Fibroblast of villous mesenchyme (primary cell): Measurements from ENCODE around the gene INPP5B. TPM values are rescaled to one million over a fixed set of nuclear protein-coding genes. Genes with fewer than 3 reads are reported as not detected.

Experiments used
- DNase-seq: peaks from one replicate; pipeline ENCODE4 v3.0.0-alpha.2; 2010; ENCODE audit warnings: low read depth
- H3K4me3 ChIP-seq: 2 replicates; pipeline ENCODE4 v1.5.1; 2011; ENCODE audit warnings: low read depth, mild to moderate bottlenecking, low read length
- CTCF ChIP-seq: IDR thresholded peaks from 2 replicates; pipeline ENCODE4 v1.5.1; 2012; ENCODE audit warnings: low read depth, mild to moderate bottlenecking, low read length; ENCODE audit not compliant: insufficient read depth
- total RNA-seq: library from RNA; depleted of rRNA; stranded (reverse); fragments of >200 nt; gene quantifications from 2 replicates; pipeline ENCODE4 v1.2.3, GENCODE V29; 2012

Gene INPP5B
- total RNA-seq, 1 donor = 31.1 TPM

GRCh38 chr1:37831809-37832208 lies 115.0 kb downstream of the INPP5B start:
- no peak for DNase-seq
- no peak overlapping the region for H3K4me3 ChIP-seq
- TF ChIP-seq CTCF = no peak

DNA sequence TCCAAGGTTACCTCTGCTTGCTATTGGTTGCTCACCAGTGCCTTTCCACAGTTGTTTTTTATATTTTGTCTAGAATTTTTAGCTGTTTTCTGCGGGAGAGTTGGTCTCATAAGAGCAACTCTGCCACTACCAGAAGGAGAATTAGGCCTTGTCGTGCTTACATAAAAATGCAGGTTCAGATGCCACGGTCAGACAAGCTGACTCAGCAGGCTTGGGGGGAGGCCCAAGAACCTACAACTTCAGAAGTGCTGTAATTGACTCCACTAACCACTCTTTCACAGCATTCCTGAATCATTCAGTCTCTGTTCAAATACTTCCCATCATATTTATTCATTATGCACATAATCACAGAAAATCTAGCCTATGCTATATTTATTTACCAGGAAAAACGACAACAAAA lies 115.7 kb downstream of the INPP5B start:
- no peak overlapping the region for H3K4me3 ChIP-seq
- DNase-seq = no peak
- TF ChIP-seq CTCF = no peak

- DNase-seq = no peak
- H3K4me3 ChIP-seq = no peak overlapping the region
- no peak for TF ChIP-seq CTCF
Measured at GRCh38 chr1:37828410-37829074, 118.3 kb downstream of the INPP5B start.

DNA sequence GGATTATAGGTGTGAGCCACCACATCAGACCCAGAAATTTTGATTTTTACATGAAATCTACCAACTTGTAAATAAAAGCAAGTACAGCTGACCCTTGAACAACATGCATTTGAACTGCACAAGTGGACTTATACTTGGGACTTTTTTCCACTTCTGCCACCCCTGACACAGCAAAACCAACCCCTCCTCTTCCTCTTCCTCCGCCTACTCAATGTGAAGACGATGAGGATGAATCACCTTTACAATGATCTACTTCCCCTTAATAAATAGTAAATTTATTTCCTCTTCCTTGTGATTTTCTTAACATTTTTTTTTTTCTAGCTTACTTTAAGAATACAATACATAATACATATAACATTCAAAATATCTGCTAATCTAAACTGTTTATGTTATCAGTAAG lies 121.3 kb downstream of the INPP5B start:
- DNase-seq = no peak
- TF ChIP-seq CTCF = no peak
- no peak overlapping the region for H3K4me3 ChIP-seq

DNA sequence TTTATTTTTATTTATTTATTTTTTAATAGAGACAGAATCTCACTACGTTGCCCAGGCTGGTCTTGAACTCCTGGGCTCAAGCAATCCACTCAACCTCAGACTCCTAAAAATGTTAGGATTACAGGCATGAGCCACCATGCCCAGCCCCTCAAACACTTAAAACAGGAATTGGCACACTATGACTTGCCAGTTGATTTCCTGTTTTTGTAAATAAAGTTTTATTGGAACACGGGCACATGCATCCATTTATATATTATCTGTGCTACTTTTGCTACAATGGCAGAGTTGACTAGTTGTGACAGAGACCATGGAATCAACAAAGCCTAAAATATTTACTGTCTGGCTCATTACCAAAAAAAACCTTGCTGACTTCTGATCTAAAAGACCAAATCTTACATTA lies 122.9 kb downstream of the INPP5B start:
- no peak overlapping the region for H3K4me3 ChIP-seq
- TF ChIP-seq CTCF = no peak
- DNase-seq = no peak

DNA sequence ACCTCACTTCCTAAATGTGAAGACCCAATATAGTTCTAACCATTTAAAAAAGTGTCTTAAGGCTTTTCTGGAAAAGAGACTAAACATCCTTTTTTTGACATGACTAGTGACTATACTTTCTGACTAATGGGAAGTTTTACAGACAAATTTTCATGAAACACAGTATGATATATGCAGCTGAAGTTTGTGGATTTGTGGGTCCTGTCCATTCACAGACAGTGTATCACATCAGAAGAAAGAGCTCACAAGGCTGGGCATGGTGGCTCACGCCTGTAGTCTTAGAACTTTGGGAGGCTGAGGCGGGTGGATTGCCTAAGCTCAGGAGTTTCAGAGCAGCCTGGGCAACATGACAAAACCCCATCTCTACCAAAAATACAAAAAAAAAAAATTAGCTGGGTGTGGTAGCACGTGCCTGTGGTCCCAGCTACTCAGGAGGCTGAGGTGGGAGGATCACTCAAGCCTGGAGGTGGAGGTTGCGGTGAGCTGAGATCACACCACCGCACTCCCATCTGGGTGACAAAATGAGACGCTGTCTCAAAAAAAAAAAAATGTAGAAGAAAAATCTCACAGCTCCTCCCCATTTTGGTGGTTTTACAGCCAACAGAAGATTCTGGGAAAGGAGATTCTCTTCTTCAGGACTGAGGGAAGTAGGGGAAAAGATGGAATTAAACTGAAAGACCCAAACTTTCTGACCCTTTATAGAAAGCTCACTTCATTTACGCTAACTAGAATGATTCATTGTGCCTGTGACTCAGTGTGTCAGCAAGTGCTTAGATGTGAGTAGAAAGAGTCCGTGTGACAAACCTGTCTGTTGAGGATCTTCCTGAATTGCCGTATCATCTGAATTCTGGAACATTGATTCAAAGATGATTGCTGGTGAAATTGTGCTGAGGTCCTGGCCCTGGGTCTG lies 123.7 kb downstream of the INPP5B start:
- DNase-seq = no peak
- no peak for TF ChIP-seq CTCF
- H3K4me3 ChIP-seq = no peak overlapping the region
